Peyer's patch (tissue), 4 donors: Measurements from ENCODE around the gene ARMH3.

ENCODE experiments used
- POLR2A ChIP-seq, 2 donors: fragments of 450-650 bp; IDR thresholded peaks; one replicate each; pipeline ENCODE4 v1.5.1; 2017; ENCODE audit warnings: antibody characterized with exemption in 2 of 2, mild to moderate bottlenecking in 2 of 2, moderate library complexity in 2 of 2
- TF ChIP-seq, protein P1 (sequence below), 6 experiments: fragments of 450-650 bp in 4 of 6; fragments of 200-600 bp in 2 of 6; sonication (generic) in 1 of 6; IDR thresholded peaks; one replicate each; pipeline ENCODE4 v1.5.1; 2017 to 2019; ENCODE audit warnings: antibody characterized with exemption in 6 of 6, mild to moderate bottlenecking in 3 of 6, moderate library complexity in 1 of 6

DNA sequence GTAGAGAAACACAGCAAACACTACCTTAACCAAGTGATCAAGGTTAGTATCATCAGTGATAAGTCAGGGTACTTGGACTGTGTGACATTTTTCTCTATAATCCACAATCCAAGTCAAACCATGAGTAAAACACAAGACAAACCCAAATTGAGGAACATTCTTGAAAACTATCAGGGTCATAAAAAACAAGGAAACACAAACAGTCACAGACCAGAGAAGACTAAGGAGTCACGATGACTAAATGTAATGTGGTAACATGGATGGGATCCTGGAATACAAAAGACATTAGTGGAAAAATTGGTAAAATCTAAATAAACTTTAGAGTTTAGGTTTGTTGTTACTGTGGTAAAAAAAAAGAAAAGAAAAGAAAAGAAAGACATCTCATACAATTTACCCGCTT, 103.8 kb downstream of the ARMH3 start:
- TF ChIP-seq, protein P1, sequence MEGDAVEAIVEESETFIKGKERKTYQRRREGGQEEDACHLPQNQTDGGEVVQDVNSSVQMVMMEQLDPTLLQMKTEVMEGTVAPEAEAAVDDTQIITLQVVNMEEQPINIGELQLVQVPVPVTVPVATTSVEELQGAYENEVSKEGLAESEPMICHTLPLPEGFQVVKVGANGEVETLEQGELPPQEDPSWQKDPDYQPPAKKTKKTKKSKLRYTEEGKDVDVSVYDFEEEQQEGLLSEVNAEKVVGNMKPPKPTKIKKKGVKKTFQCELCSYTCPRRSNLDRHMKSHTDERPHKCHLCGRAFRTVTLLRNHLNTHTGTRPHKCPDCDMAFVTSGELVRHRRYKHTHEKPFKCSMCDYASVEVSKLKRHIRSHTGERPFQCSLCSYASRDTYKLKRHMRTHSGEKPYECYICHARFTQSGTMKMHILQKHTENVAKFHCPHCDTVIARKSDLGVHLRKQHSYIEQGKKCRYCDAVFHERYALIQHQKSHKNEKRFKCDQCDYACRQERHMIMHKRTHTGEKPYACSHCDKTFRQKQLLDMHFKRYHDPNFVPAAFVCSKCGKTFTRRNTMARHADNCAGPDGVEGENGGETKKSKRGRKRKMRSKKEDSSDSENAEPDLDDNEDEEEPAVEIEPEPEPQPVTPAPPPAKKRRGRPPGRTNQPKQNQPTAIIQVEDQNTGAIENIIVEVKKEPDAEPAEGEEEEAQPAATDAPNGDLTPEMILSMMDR (IDR thresholded peaks at IDR 0.05), result no peak
- no peak for TF ChIP-seq POLR2A (IDR thresholded peaks at IDR 0.05)
